B cell (primary cell): Measurements from ENCODE around the gene BRMS1L. TPM values are rescaled to one million over a fixed set of nuclear protein-coding genes. Genes with fewer than 3 reads are reported as not detected.

Source experiments
- ATAC-seq: fragments of 200-7000 bp; cut with Tn5 transposase; one replicate; pipeline ENCODE4 v1.10.0; 2021; ENCODE audit warnings: low read depth, mild to moderate bottlenecking, moderate number of reproducible peaks, moderate library complexity
- CTCF ChIA-PET: fragments of 350-600 bp; sonication (Branson Sonifier 250); formaldehyde crosslinking; loops from one replicate; lab custom pipeline; 2021; ENCODE audit warnings: antibody characterized with exemption, inconsistent platforms; lab: Charles Lee
- POLR2A ChIA-PET: fragments of 350-600 bp; sonication (Branson Sonifier 250); formaldehyde crosslinking; loops from one replicate; lab custom pipeline; 2021; ENCODE audit warnings: antibody characterized with exemption; lab: Charles Lee
- DNase-seq: peaks from one replicate; pipeline ENCODE4 v3.0.0; 2013
- H2AFZ ChIP-seq: 2 replicates; pipeline ENCODE4 v1.6.1; 2012; ENCODE audit warnings: mild to moderate bottlenecking, low read depth, low read length; ENCODE audit not compliant: insufficient read depth, poor library complexity, severe bottlenecking
- H3K27ac ChIP-seq, 2 donors: 1 replicate in 1 of 2; 2 replicates in 1 of 2; pipeline ENCODE4 v1.5.1; 2012 to 2013; ENCODE audit warnings: low read length in 2 of 2, mild to moderate bottlenecking in 2 of 2, moderate library complexity in 1 of 2
- H3K27me3 ChIP-seq, 4 experiments: fragments of 200-600 bp in 1 of 4; sonication (generic) in 1 of 4; replicated peaks in 1 of 4; 1 replicate in 2 of 4; 2 replicates in 2 of 4; pipeline versions ENCODE4 v1.6.1 to v1.7.0; 2013 to 2016; ENCODE audit warnings: low read length in 3 of 4, mild to moderate bottlenecking in 2 of 4, mixed read lengths in 1 of 4, moderate library complexity in 1 of 4; ENCODE audit not compliant: insufficient read depth in 4 of 4, control insufficient read depth in 3 of 4; ENCODE audit errors: control extremely low read depth in 1 of 4
- H3K36me3 ChIP-seq, 2 experiments: replicated peaks in 1 of 2; 1 replicate in 1 of 2; 2 replicates in 1 of 2; pipeline versions ENCODE4 v1.6.1 to v1.7.1; 2013; ENCODE audit warnings: low read length in 1 of 2; ENCODE audit not compliant: insufficient read depth in 2 of 2, control insufficient read depth in 1 of 2; ENCODE audit errors: control extremely low read depth in 1 of 2, extremely low read depth in 1 of 2
- H3K4me1 ChIP-seq, 2 donors: fragments of 200-600 bp in 1 of 2; sonication (generic) in 1 of 2; 1 replicate in 1 of 2; 2 replicates in 1 of 2; pipeline versions ENCODE4 v1.5.1 to v1.6.1; 2013 to 2017; ENCODE audit warnings: low read length in 2 of 2; ENCODE audit not compliant: control insufficient read depth in 2 of 2, insufficient read depth in 2 of 2
- H3K4me2 ChIP-seq: replicated peaks from 2 replicates; pipeline ENCODE3; 2012; ENCODE audit warnings: mild to moderate bottlenecking, low read depth, low read length; ENCODE audit not compliant: poor library complexity, severe bottlenecking
- H3K4me3 ChIP-seq, 5 experiments: fragments of 200-600 bp in 1 of 5; sonication (generic) in 1 of 5; 1 replicate in 3 of 5; 2 replicates in 2 of 5; pipeline versions ENCODE4 v1.5.1 to v1.7.0; 2011 to 2016; ENCODE audit warnings: low read length in 4 of 5, mild to moderate bottlenecking in 4 of 5, low read depth in 2 of 5, control low read depth in 1 of 5, moderate library complexity in 1 of 5; ENCODE audit not compliant: insufficient read depth in 1 of 5; ENCODE audit errors: control extremely low read depth in 1 of 5, extremely low read depth in 1 of 5
- H3K79me2 ChIP-seq: fragments of 200-600 bp; sonication (generic); one replicate; pipeline ENCODE4 v1.6.0; 2016; ENCODE audit warnings: low read length; ENCODE audit not compliant: control insufficient read depth, insufficient read depth
- H3K9ac ChIP-seq: fragments of 200-600 bp; sonication (generic); 2 replicates; pipeline ENCODE4 v1.6.1; 2017; ENCODE audit warnings: mild to moderate bottlenecking, low read length, moderate library complexity
- H3K9me3 ChIP-seq, 3 donors: one replicate each; pipeline versions ENCODE4 v1.6.1 to v1.7.1; 2013; ENCODE audit warnings: low read length in 2 of 3; ENCODE audit not compliant: control insufficient read depth in 2 of 3, insufficient read depth in 1 of 3; ENCODE audit errors: control extremely low read depth in 1 of 3
- H4K20me1 ChIP-seq: 2 replicates; pipeline ENCODE4 v1.6.0; 2012; ENCODE audit warnings: mild to moderate bottlenecking, low read length; ENCODE audit not compliant: insufficient read depth, control insufficient read depth, poor library complexity, severe bottlenecking
- H3K27ac Mint-ChIP-seq: one replicate; pipeline ENCODE4 v1.8.0; 2021; ENCODE audit warnings: mixed read lengths
- H3K27me3 Mint-ChIP-seq: one replicate; pipeline ENCODE4 v1.8.0; 2021; ENCODE audit warnings: mixed read lengths
- H3K4me1 Mint-ChIP-seq: one replicate; pipeline ENCODE4 v1.8.0; 2021; ENCODE audit warnings: mixed read lengths
- H3K4me3 Mint-ChIP-seq: one replicate; pipeline ENCODE4 v1.8.0; 2021; ENCODE audit warnings: mixed read lengths
- H3K9me3 Mint-ChIP-seq: one replicate; pipeline ENCODE4 v1.8.0; 2022; ENCODE audit warnings: mixed read lengths; ENCODE audit not compliant: insufficient read depth
- CTCF ChIP-seq: fragments of 200-600 bp; IDR thresholded peaks from one replicate; pipeline ENCODE4 v1.8.0; 2022; ENCODE audit warnings: antibody characterized with exemption, mild to moderate bottlenecking
- EZH2 ChIP-seq: IDR thresholded peaks from 2 replicates; pipeline ENCODE4 v1.6.1; 2012; ENCODE audit warnings: borderline replicate concordance, low read depth, mild to moderate bottlenecking, moderate library complexity, low read length; ENCODE audit not compliant: insufficient read depth, poor library complexity, severe bottlenecking
- intact Hi-C: fragments of 100-400 bp; cut with micrococcal nuclease; formaldehyde crosslinking; loops from one replicate; pipeline ENCODE4 v1.10.0; 2022
- polyA plus RNA-seq: library from polyadenylated mRNA; depleted of rRNA; stranded (reverse); fragments of >200 nt; gene quantifications from 2 replicates; pipeline ENCODE4 v1.2.3, GENCODE V29; 2012
- total RNA-seq, 2 donors: library from RNA; stranded (reverse); fragments of 120-200 nt in 1 of 2; gene quantifications; 1 replicate in 1 of 2; 2 replicates in 1 of 2; pipeline versions ENCODE4 v1.2.3 to v1.2.4, GENCODE V29; 2013 to 2022

Gene BRMS1L
- total and polyA plus RNA-seq, 2 donors (not counting 1 experiment from before 2014, with no cell fraction given) = 1.1 to 4.7 TPM

GRCh38 chr14:35890308-35890707 is 64.2 kb downstream of the BRMS1L start:
- no peak for ATAC-seq
- CTCF ChIA-PET = no interaction called here

GRCh38 chr14:35895256-35895655 is 69.1 kb downstream of the BRMS1L start:
- H3K9ac ChIP-seq = no peak overlapping the region
- POLR2A ChIA-PET = no interaction called here
- Mint-ChIP-seq H3K27me3 (peaks cover 12% of the 10 kb centered on the region), H3K9me3 (peaks cover 21% of the 10 kb centered on the region), H3K27ac (no peak overlapping the region), H3K4me3 (no peak overlapping the region), H3K4me1 (no peaks in the 10 kb centered on the region)
- no peak for TF ChIP-seq EZH2
- TF ChIP-seq CTCF = no peak
- H3K36me3 ChIP-seq = no peaks in the 10 kb centered on the region
- ATAC-seq (no peak), DNase-seq (no peak)
- CTCF ChIA-PET = no interaction called here
- intact Hi-C loops = no loop called here
- no peak overlapping the region for H3K4me3 ChIP-seq
- H3K4me2 ChIP-seq = no peak overlapping the region
- no peaks in the 10 kb centered on the region for H3K79me2 ChIP-seq
- no peak overlapping the region for H3K27ac ChIP-seq
- H2AFZ ChIP-seq = no peak overlapping the region
- H4K20me1 ChIP-seq = no peaks in the 10 kb centered on the region
- peaks cover 0 to 6% (median 0%) of the 10 kb centered on the region in 4 experiments for H3K27me3 ChIP-seq
- H3K4me1 ChIP-seq = no peaks in the 10 kb centered on the region
- H3K9me3 ChIP-seq = peaks cover 3 to 10% (median 7%) of the 10 kb centered on the region in 3 donors

More at GRCh38 chr14:35890308-35890707, 64.2 kb downstream of the BRMS1L start:
- Mint-ChIP-seq H3K27ac (no peak overlapping the region), H3K4me1 (no peaks in the 10 kb centered on the region), H3K9me3 (peaks cover 13% of the 10 kb centered on the region), H3K27me3 (peaks cover 15% of the 10 kb centered on the region), H3K4me3 (no peak overlapping the region)
- Histone ChIP-seq H3K4me1 (no peaks in the 10 kb centered on the region), H4K20me1 (no peaks in the 10 kb centered on the region), H3K4me3 (no peak overlapping the region), H3K79me2 (no peaks in the 10 kb centered on the region), H3K9ac (no peak overlapping the region), H3K4me2 (no peak overlapping the region), H3K9me3 (peaks cover 3 to 7% (median 3%) of the 10 kb centered on the region in 3 donors), H3K27me3 (no peaks in the 10 kb centered on the region), H3K27ac (no peak overlapping the region), H3K36me3 (no peaks in the 10 kb centered on the region), H2AFZ (no peak overlapping the region)
- no peak for TF ChIP-seq CTCF
- no peak for TF ChIP-seq EZH2
- intact Hi-C loops = no loop called here
- no peak for DNase-seq
- POLR2A ChIA-PET = no interaction called here
